Caco-2 (cell line): Measurements from ENCODE around the gene FBXL4. TPM values are rescaled to one million over a fixed set of nuclear protein-coding genes. Genes with fewer than 3 reads are reported as not detected.

ENCODE experiments used
- BruUV-seq: library from RNA; stranded (reverse); fragments of 400-500 nt; replicated peaks from 2 replicates; lab custom pipeline; 2021; lab: Mats Ljungman, UMichigan
- CTCF ChIA-PET: fragments of 300-600 bp; sonication (Branson Sonifier 250); formaldehyde crosslinking; loops from one replicate; lab custom pipeline; 2022; ENCODE audit warnings: antibody characterized with exemption; lab: Charles Lee
- POLR2A ChIA-PET: fragments of 300-600 bp; sonication (Branson Sonifier 250); formaldehyde crosslinking; loops from one replicate; lab custom pipeline; 2022; ENCODE audit warnings: antibody characterized with exemption; lab: Charles Lee
- DNase-seq, 2 experiments: peaks; one replicate each; pipeline versions ENCODE4 v3.0.0 to v3.0.0-alpha.2; 2020 to 2022
- H3K27me3 ChIP-seq: replicated peaks from 2 replicates; pipeline ENCODE4 v1.6.0; 2011; ENCODE audit warnings: low read length; ENCODE audit not compliant: control insufficient read depth, insufficient read depth
- H3K36me3 ChIP-seq: 2 replicates; pipeline ENCODE4 v1.5.1; 2011; ENCODE audit warnings: low read length; ENCODE audit not compliant: control insufficient read depth, insufficient read depth
- H3K4me1 ChIP-seq: fragments of 250-450 bp; sonication (Bioruptor Pico); 2 replicates; pipeline ENCODE4 v1.5.1; 2020; ENCODE audit warnings: mild to moderate bottlenecking
- H3K4me3 ChIP-seq: 2 replicates; pipeline ENCODE4 v1.5.1; 2011; ENCODE audit warnings: low read depth, mild to moderate bottlenecking, control low read depth, low read length
- H3K9me3 ChIP-seq: fragments of 250-450 bp; sonication (Bioruptor Pico); 2 replicates; pipeline ENCODE4 v1.5.1; 2020; ENCODE audit warnings: mild to moderate bottlenecking, moderate library complexity
- H3K27ac Mint-ChIP-seq: one replicate; pipeline ENCODE4 v1.8.0; 2022; ENCODE audit warnings: mixed read lengths; ENCODE audit not compliant: unreplicated experiment
- H3K27me3 Mint-ChIP-seq: one replicate; pipeline ENCODE4 v1.8.0; 2022; ENCODE audit warnings: mixed read lengths; ENCODE audit not compliant: insufficient read depth, unreplicated experiment
- H3K36me3 Mint-ChIP-seq: one replicate; pipeline ENCODE4 v1.8.0; 2022; ENCODE audit warnings: mild to moderate bottlenecking, mixed read lengths; ENCODE audit not compliant: insufficient read depth, unreplicated experiment
- H3K4me1 Mint-ChIP-seq: one replicate; pipeline ENCODE4 v1.8.0; 2022; ENCODE audit warnings: low read depth, mixed read lengths; ENCODE audit not compliant: unreplicated experiment
- H3K4me3 Mint-ChIP-seq: one replicate; pipeline ENCODE4 v1.8.0; 2022; ENCODE audit warnings: mild to moderate bottlenecking, moderate library complexity, mixed read lengths; ENCODE audit not compliant: unreplicated experiment
- H3K9me3 Mint-ChIP-seq: one replicate; pipeline ENCODE4 v1.8.0; 2022; ENCODE audit warnings: mixed read lengths; ENCODE audit not compliant: unreplicated experiment
- CTCF ChIP-seq, 2 experiments: fragments of 200-600 bp in 1 of 2; IDR thresholded peaks; 1 replicate in 1 of 2; 2 replicates in 1 of 2; pipeline versions ENCODE4 v1.5.1 to v1.8.0; 2011 to 2022; ENCODE audit warnings: antibody characterized with exemption in 1 of 2, control low read depth in 1 of 2, inconsistent platforms in 1 of 2, low read depth in 1 of 2, low read length in 1 of 2, mild to moderate bottlenecking in 1 of 2, moderate library complexity in 1 of 2; ENCODE audit not compliant: insufficient read depth in 1 of 2, severe bottlenecking in 1 of 2, unreplicated experiment in 1 of 2
- intact Hi-C: fragments of 100-400 bp; cut with micrococcal nuclease; formaldehyde crosslinking; loops from one replicate; pipeline ENCODE4 v1.10.0; 2022; ENCODE audit not compliant: unreplicated experiment
- total RNA-seq: library from RNA; stranded (reverse); gene quantifications from 2 replicates; pipeline ENCODE4 v1.2.3, GENCODE V29; 2022

The FBXL4 gene
- total RNA-seq, 1 experiment from 2014 or later = 5.9 TPM

GRCh38 chr6:98823428-98824161, 124.2 kb downstream of the FBXL4 start:
- DNase-seq = no peak
- Mint-ChIP-seq H3K27me3 (peaks cover 30% of the 10 kb centered on the region), H3K36me3 (no peaks in the 10 kb centered on the region), H3K4me1 (no peaks in the 10 kb centered on the region), H3K27ac (no peak overlapping the region), H3K4me3 (no peak overlapping the region), H3K9me3 (no peaks in the 10 kb centered on the region)
- no peaks in the 10 kb centered on the region for H3K36me3 ChIP-seq
- CTCF ChIA-PET = no interaction called here
- no peaks in the 10 kb centered on the region for H3K27me3 ChIP-seq
- no TSS peak for BruUV-seq
- TF ChIP-seq CTCF (IDR thresholded peaks at IDR 0.05; ENCODE audit: insufficient read depth in 1 of 2, low read depth in 1 of 2, low read length in 1 of 2, severe bottlenecking in 1 of 2, unreplicated experiment in 1 of 2) = no peak
- POLR2A ChIA-PET = no interaction called here
- H3K4me3 ChIP-seq = no peak overlapping the region
- intact Hi-C loops = no loop called here
- no peaks in the 10 kb centered on the region for H3K4me1 ChIP-seq
- no peaks in the 10 kb centered on the region for H3K9me3 ChIP-seq

GRCh38 chr6:98821756-98822405, 125.9 kb downstream of the FBXL4 start:
- no TSS peak for BruUV-seq
- ChIA-PET POLR2A (no interaction called here), CTCF (no interaction called here)
- intact Hi-C loops = no loop called here
- DNase-seq = no peak
- H3K4me1 ChIP-seq = no peaks in the 10 kb centered on the region
- H3K4me3 Mint-ChIP-seq = no peak overlapping the region
- no peak for TF ChIP-seq CTCF (IDR thresholded peaks at IDR 0.05; ENCODE audit: insufficient read depth in 1 of 2, low read depth in 1 of 2, low read length in 1 of 2, severe bottlenecking in 1 of 2, unreplicated experiment in 1 of 2)
- no peaks in the 10 kb centered on the region for H3K36me3 Mint-ChIP-seq
- H3K9me3 Mint-ChIP-seq = no peaks in the 10 kb centered on the region
- no peak overlapping the region for H3K4me3 ChIP-seq
- no peaks in the 10 kb centered on the region for H3K9me3 ChIP-seq
- no peak overlapping the region for H3K27ac Mint-ChIP-seq
- no peaks in the 10 kb centered on the region for H3K36me3 ChIP-seq
- no peaks in the 10 kb centered on the region for H3K27me3 ChIP-seq
- peaks cover 19% of the 10 kb centered on the region for H3K27me3 Mint-ChIP-seq
- no peaks in the 10 kb centered on the region for H3K4me1 Mint-ChIP-seq

Other genes starting within 250 kb of the FBXL4 start
- gene POU3F2, start 113.4 kb downstream of the FBXL4 start, total RNA-seq = not detected in 2 replicates